ENCODE measurements around the gene FGD3.

Gene FGD3

GRCh38 chr9:92954049-92954861, 6.9 kb downstream of the FGD3 start:
- DNase-seq (ENCODE audit: low read depth): peak; percentile 81

DNA sequence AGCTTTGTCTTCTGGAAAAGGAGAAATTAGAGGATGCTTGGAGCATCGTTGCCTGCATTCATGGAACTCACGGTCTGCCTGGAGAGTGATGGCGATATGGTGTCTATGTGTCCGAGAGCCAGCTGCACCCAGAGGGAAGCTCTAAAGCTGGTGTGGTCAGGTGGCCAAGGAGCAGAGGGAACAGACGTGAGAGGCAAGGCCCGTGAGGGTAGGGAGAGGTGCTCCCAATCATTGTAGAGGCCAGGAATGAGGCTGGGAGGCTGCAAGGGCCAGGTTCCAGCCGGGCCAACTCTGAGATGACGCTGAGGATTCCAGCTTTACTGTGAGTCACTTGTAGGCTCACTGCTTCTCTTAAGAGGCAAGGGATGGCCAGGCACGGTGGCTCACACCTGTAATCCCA, 7.6 kb downstream of the FGD3 start:
- no peak for DNase-seq (ENCODE audit: low read depth)

DNA sequence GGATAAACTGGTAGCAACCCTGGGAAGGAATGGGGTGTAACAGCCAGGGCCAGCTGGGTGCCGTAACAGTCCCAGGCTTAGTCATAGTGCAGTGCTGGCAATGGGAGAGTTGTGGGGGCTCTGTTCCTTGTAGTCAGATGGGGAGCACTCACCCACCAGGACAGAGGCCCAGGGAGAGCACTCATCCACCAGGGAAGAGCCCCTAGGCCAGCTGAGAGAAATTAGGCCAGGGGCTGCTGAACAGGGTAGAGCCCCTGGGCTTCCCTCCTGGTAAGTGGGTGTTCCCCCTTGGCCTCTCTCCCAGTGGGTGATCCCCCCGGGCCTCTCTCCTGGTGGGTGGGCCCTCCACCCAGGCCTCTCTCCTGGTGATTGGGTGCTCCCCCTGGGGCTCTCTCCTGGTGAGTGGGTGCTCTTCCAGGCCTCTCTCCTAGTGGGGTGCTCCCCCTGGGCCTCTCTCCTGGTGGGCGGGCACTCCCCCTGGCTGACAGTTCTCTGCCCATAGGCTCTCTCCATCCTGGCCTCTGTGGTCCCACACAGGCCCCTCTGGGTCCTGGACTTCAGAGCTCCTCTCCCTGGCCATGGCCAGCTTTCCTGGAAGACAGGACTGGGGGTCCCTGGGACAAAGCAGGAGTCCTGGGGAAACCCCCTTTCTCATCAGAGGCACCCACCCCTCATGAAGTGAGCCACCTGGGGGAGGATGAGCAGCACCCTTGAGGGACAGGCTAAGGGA, 13.4 kb downstream of the FGD3 start:
- no peak for DNase-seq (ENCODE audit: low read depth)

DNA sequence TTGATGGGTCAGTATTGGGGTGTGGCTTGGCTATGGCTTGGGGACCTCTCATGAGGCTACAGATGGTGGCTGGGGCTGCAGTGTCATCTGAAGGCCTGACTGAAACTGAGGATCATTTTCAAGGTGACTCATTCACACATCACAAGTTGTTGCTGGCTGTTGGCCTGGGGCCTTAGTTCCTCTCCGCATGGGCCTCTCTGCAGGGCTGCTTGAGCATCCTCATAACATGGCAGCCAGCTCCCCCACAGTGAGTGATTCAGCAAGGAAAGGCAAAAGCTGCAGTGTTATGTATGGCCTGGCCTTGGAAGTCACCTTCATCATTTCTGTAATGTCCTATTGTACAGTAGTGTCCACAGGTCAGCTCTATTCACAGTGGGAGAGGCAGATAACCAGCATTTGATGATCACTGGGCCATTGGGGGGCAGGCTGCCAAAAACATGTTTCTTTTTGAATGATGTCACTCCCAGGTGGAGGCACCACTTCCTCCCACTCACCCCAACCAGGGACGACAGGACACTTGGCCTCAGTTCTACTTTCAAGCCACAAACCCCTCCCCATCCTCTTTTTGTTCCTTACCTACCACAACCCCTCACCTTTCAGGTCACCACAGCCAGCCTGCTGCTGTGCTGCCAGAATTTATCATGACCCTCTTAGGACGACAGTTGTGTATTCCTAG, 14.4 kb downstream of the FGD3 start:
- DNase-seq (ENCODE audit: low read depth): no peak

- DNase-seq (ENCODE audit: low read depth): no peak
Observed at GRCh38 chr9:92962303-92962649, 15.0 kb downstream of the FGD3 start.

DNA sequence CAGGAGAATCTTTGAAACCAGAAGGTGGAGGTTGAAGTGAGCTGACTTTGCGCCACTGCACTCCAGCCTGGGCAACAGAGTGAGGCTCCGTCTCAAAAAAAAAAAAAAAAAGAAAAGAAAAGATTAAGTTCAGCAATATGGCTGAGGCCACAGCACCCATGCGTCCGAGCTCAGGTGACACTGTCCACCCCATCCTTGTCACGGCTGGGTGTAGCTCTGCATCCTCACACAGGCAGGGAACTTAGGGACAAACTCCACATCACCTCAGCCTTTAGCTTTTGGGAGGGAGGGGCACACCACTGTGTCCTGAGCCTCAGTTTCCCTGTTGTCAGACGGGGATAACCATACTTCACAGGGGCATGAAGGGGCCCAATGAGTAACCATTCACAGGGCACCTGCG, 15.5 kb downstream of the FGD3 start:
- no peak for DNase-seq (ENCODE audit: low read depth)

DNA sequence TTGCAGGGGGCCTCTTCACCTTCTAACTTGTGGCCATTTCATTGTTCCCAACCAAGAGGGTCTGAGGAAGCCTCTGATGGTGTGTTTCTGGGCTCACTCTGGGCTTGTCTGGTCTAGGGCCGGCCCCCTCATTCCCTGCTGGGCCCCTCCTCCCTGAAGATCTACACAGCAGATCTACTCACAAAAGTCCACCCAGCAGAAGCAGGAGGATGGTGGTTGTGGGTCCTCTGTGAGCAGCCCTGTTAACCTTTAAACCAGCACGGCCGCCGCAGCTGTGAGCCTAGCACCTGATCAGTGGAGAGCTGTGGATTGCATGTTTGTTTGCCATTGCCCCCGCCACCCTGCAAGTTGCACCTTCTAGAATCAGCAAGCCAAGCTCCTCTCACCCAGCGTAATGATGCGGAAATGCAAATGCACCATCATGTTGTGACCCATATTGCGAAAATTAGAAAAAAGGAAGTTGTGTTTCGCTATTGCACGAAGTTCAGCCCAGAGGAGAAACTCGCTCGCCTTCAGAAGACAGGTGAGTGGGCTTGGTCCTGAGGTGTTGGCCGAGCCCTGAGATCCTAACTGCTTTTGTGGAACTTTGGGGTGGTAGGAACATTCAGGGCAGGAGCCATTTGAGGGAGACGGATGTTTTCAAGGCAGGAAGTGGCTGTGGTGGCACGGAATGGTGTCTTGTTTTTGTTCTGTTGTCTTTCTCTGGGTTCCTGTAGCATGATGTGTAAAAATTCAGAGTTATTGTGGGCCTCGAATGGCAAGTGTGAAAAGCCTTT, 16.7 kb downstream of the FGD3 start:
- DNase-seq (ENCODE audit: low read depth): peak; percentile 58

- DNase-seq (ENCODE audit: low read depth): no peak
Observed at GRCh38 chr9:92964607-92965060, 17.3 kb downstream of the FGD3 start.

DNA sequence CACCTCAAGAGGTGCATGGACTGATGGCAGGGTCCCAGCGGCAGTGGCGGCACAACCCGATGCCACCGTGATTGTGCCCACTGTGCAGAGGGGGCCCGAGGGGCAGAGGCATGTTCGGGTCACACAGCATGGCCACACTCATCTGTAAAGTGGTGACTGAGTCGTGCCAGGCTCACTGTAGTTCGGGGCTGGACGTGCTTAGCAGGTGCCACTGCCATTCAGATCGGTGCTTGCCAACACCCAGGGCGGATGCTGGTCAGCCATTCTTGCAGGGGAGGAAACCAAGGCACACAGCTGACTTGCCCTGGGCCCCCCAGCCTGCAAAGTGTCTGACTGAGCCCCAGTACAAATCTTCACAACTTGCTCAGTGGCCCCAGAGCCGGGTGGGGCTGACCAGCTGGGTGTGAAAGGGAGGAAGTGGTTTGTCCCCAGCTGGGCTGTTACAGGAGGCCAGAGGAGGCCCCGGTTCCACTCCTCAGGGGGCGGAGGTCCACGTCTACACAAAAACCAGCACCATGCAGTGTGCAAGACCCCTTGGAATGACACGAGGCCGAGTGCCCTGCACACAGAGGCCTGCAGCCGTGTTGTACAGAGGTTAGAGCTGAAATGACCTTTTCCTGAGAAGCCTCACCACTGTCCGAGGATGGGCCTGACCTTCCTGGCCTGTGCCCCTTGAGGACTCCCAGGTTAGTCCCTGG, 17.9 kb downstream of the FGD3 start:
- DNase-seq (ENCODE audit: low read depth): no peak

- DNase-seq (ENCODE audit: low read depth): no peak
Observed at GRCh38 chr9:92965759-92966517, 18.6 kb downstream of the FGD3 start.

- no peak for DNase-seq (ENCODE audit: low read depth)
Observed at GRCh38 chr9:92966518-92966800, 19.1 kb downstream of the FGD3 start.

GRCh38 chr9:92968081-92968480, 20.8 kb downstream of the FGD3 start:
- no peak for DNase-seq (ENCODE audit: low read depth)

GRCh38 chr9:92969516-92970466, 22.5 kb downstream of the FGD3 start:
- DNase-seq (ENCODE audit: low read depth): no peak

DNA sequence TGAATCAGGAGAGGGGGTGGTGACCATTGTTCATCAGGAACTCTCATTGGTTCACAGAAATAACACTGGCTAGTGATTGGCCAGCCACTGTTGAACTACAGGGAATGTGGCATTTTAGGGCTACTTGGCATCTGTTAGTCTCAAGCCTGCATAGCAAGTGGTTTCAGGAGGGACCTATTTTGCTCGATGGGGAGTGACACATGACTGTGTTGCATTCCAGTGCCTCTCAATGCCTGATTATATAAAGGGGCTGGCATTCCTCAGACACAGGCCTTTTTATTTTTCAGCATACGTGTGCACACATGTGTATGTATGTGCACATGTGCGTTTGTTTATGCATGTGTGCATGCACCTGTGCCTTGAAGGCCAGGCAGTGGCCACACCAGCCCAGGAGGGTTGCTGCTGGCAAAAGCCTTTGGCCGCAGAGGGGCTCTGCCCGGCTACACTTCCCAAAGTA, 23.2 kb downstream of the FGD3 start:
- DNase-seq (ENCODE audit: low read depth): no peak

GRCh38 chr9:92971121-92971520, 23.8 kb downstream of the FGD3 start:
- DNase-seq (ENCODE audit: low read depth): no peak

DNA sequence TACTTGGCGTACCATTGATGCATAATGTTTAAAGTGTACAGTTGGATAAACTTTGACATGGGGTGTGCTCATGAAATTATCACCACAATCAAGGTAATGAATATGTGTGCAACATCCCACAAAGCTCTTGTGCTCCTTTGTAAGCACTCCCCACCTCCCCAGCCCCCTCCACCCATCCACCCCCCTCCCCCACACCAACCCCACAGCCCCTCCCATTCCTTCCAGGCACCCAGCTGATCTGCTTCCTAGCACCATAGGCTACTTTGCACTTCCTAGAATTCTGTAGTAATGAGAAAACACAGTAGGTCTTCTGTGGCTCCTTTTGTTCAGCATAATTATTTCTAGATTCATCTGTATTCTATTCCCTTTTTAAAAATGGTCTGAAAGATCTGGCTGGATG, 24.5 kb downstream of the FGD3 start:
- DNase-seq (ENCODE audit: low read depth): no peak

GRCh38 chr9:92973700-92974099, 26.4 kb downstream of the FGD3 start:
- no peak for DNase-seq (ENCODE audit: low read depth)

DNA sequence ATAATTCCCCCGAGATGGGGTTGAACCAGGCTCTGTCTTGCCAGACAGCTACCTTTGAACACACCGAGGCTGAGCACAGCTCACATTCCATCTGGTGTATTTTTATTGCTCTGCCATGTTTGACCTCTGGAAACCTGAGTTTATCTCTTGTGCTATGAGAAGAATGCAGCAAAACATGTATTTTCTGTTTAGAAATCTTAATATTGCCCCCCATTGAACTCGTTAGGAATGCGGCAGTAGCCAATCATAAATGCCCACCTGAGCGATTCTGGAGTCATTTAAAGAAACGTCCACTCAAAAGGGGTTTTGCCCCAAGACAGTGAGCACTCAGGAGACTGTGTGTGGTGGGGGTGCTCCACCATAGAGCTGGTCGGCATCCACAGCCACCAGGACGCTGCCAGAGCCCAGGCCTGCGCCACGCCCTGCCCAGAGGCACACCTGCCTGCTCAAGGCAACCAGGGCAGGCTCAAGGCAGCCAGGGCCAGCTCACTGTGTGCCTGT, 26.9 kb downstream of the FGD3 start:
- DNase-seq (ENCODE audit: low read depth): no peak
